ENCODE measurements around the gene WDTC1.

The WDTC1 gene

GRCh38 chr1:27300341-27301051 is 66.1 kb downstream of the WDTC1 start:
- peak; percentile 43 for DNase-seq
- Histone ChIP-seq H3K4me1 (ENCODE audit: low read length) (no peaks in the 10 kb centered on the region), H3K36me3 (replicated peaks; ENCODE audit: insufficient read depth, low read length) (no peaks in the 10 kb centered on the region), H3K9me2 (replicated peaks; ENCODE audit: insufficient read depth, low read length) (no peaks in the 10 kb centered on the region), H3K9me3 (replicated peaks; ENCODE audit: insufficient read depth, low read length) (no peaks in the 10 kb centered on the region), H3F3A (ENCODE audit: insufficient read depth, low read length) (no peaks in the 10 kb centered on the region), H3K27ac (ENCODE audit: low read length) (no peak overlapping the region), H3K27me3 (replicated peaks; ENCODE audit: insufficient read depth, low read length) (no peaks in the 10 kb centered on the region), H3K4me3 (ENCODE audit: low read length) (no peak overlapping the region), H3K79me2 (ENCODE audit: low read length) (no peaks in the 10 kb centered on the region), H2AFZ (ENCODE audit: low read length) (no peak overlapping the region), H3K4me2 (ENCODE audit: low read depth, low read length) (no peak overlapping the region), H3K9ac (ENCODE audit: low read length) (no peak overlapping the region), H4K20me1 (ENCODE audit: insufficient read depth, low read length) (no peaks in the 10 kb centered on the region)
- TF ChIP-seq EZH2 (optimal IDR thresholded peaks at IDR 0.05; ENCODE audit: low read depth, low read length) (no peak), CTCF (IDR thresholded peaks at IDR 0.05; ENCODE audit: low read length) (peak; percentile 88), EZH2phosphoT487 (IDR thresholded peaks at IDR 0.05; ENCODE audit: low read length) (no peak)

- Histone ChIP-seq H2AFZ (ENCODE audit: low read length) (no peak overlapping the region), H3K9ac (ENCODE audit: low read length) (no peak overlapping the region), H3K9me3 (replicated peaks; ENCODE audit: insufficient read depth, low read length) (no peaks in the 10 kb centered on the region), H4K20me1 (ENCODE audit: insufficient read depth, low read length) (no peaks in the 10 kb centered on the region), H3K27me3 (replicated peaks; ENCODE audit: insufficient read depth, low read length) (no peaks in the 10 kb centered on the region), H3K4me1 (ENCODE audit: low read length) (no peaks in the 10 kb centered on the region), H3K4me2 (ENCODE audit: low read depth, low read length) (no peak overlapping the region), H3K79me2 (ENCODE audit: low read length) (no peaks in the 10 kb centered on the region), H3K4me3 (ENCODE audit: low read length) (no peak overlapping the region), H3F3A (ENCODE audit: insufficient read depth, low read length) (no peaks in the 10 kb centered on the region), H3K36me3 (replicated peaks; ENCODE audit: insufficient read depth, low read length) (no peaks in the 10 kb centered on the region), H3K27ac (ENCODE audit: low read length) (no peak overlapping the region), H3K9me2 (replicated peaks; ENCODE audit: insufficient read depth, low read length) (no peaks in the 10 kb centered on the region)
- no peak for TF ChIP-seq EZH2 (optimal IDR thresholded peaks at IDR 0.05; ENCODE audit: low read depth, low read length)
- TF ChIP-seq CTCF (IDR thresholded peaks at IDR 0.05; ENCODE audit: low read length), result no peak
- TF ChIP-seq EZH2phosphoT487 (IDR thresholded peaks at IDR 0.05; ENCODE audit: low read length), result no peak
- DNase-seq, result no peak
These were observed 66.6 kb downstream of the WDTC1 start for GRCh38 chr1:27301052-27301422.

- Histone ChIP-seq H3F3A (ENCODE audit: insufficient read depth, low read length) (no peaks in the 10 kb centered on the region), H3K27me3 (replicated peaks; ENCODE audit: insufficient read depth, low read length) (no peaks in the 10 kb centered on the region), H2AFZ (ENCODE audit: low read length) (no peak overlapping the region), H4K20me1 (ENCODE audit: insufficient read depth, low read length) (no peaks in the 10 kb centered on the region), H3K9me2 (replicated peaks; ENCODE audit: insufficient read depth, low read length) (no peaks in the 10 kb centered on the region), H3K4me1 (ENCODE audit: low read length) (no peaks in the 10 kb centered on the region), H3K79me2 (ENCODE audit: low read length) (no peaks in the 10 kb centered on the region), H3K4me3 (ENCODE audit: low read length) (no peak overlapping the region), H3K27ac (ENCODE audit: low read length) (no peak overlapping the region), H3K9me3 (replicated peaks; ENCODE audit: insufficient read depth, low read length) (no peaks in the 10 kb centered on the region), H3K9ac (ENCODE audit: low read length) (no peak overlapping the region), H3K36me3 (replicated peaks; ENCODE audit: insufficient read depth, low read length) (no peaks in the 10 kb centered on the region), H3K4me2 (ENCODE audit: low read depth, low read length) (no peak overlapping the region)
- TF ChIP-seq EZH2phosphoT487 (IDR thresholded peaks at IDR 0.05; ENCODE audit: low read length) (no peak), EZH2 (optimal IDR thresholded peaks at IDR 0.05; ENCODE audit: low read depth, low read length) (no peak), CTCF (IDR thresholded peaks at IDR 0.05; ENCODE audit: low read length) (no peak)
- DNase-seq, result no peak
These were observed 67.3 kb downstream of the WDTC1 start for GRCh38 chr1:27301582-27302199.

All from MM.1S (cell line).